Stomach (tissue), 4 donors: Measurements from ENCODE around the gene RABEP2.

Source experiments
- EP300 ChIP-seq: sonication (generic); formaldehyde crosslinking; IDR thresholded peaks from one replicate; pipeline ENCODE4 v1.6.1; 2017; ENCODE audit warnings: antibody characterized with exemption
- POLR2A ChIP-seq, 4 donors: fragments of 450-650 bp; IDR thresholded peaks; one replicate each; pipeline ENCODE4 v1.6.1; 2016; ENCODE audit warnings: antibody characterized with exemption in 4 of 4, control low read depth in 2 of 4, mild to moderate bottlenecking in 1 of 4, moderate library complexity in 1 of 4
- POLR2AphosphoS5 ChIP-seq, 3 donors: sonication (generic); formaldehyde crosslinking; IDR thresholded peaks; one replicate each; pipeline ENCODE4 v1.6.1; 2016; ENCODE audit warnings: antibody characterized with exemption in 3 of 3
- TF ChIP-seq, protein P1 (sequence below), 7 experiments: fragments of 450-650 bp in 4 of 7; fragments of 200-600 bp in 3 of 7; sonication (generic) in 3 of 7; IDR thresholded peaks; one replicate each; pipeline ENCODE4 v1.5.1; 2016 to 2019; ENCODE audit warnings: antibody characterized with exemption in 7 of 7, control low read depth in 2 of 7, mild to moderate bottlenecking in 1 of 7

DNA sequence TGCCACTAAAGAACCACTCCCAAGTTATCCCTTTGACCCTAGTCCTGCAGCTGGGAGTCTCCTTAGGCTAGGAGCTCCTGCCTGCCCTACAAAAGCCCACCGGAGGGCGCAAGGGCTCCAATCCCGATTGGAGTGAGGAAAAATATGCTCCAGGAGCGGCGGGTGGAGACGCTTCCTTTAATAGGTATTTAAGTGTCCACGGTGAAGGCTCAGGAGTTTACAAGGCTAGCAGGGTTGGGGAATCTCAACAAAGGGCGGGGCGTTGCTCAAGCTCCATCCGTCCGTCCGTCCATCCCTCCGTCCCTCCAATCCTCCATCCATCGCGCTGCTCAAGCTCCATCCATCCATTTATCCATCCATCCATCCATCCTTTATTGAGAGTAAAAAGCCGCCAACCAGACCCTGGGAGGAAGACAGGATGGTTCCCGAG lies 49.0 kb upstream of the RABEP2 start:
- TF ChIP-seq POLR2A (IDR thresholded peaks at IDR 0.05) (no peak), EP300 (no peak), POLR2AphosphoS5 (IDR thresholded peaks at IDR 0.05) (no peak)
- TF ChIP-seq, protein P1, sequence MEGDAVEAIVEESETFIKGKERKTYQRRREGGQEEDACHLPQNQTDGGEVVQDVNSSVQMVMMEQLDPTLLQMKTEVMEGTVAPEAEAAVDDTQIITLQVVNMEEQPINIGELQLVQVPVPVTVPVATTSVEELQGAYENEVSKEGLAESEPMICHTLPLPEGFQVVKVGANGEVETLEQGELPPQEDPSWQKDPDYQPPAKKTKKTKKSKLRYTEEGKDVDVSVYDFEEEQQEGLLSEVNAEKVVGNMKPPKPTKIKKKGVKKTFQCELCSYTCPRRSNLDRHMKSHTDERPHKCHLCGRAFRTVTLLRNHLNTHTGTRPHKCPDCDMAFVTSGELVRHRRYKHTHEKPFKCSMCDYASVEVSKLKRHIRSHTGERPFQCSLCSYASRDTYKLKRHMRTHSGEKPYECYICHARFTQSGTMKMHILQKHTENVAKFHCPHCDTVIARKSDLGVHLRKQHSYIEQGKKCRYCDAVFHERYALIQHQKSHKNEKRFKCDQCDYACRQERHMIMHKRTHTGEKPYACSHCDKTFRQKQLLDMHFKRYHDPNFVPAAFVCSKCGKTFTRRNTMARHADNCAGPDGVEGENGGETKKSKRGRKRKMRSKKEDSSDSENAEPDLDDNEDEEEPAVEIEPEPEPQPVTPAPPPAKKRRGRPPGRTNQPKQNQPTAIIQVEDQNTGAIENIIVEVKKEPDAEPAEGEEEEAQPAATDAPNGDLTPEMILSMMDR (IDR thresholded peaks at IDR 0.05), result peak in 4 of 7 experiments; percentile 12 to 44 (median 41)
